SHP77 (cell line): ENCODE measurements around the gene PDCD1.
"Not testable (repeated sequence)": the region's sequence is repeated elsewhere in the genome, so short reads cannot be mapped to it uniquely, and the experiment has no call there.

ENCODE experiments used
- DNase-seq, 2 experiments: peaks; one replicate each; lab custom pipeline; 2025; lab: John Stamatoyannopoulos, UW

PDCD1 gene

DNA sequence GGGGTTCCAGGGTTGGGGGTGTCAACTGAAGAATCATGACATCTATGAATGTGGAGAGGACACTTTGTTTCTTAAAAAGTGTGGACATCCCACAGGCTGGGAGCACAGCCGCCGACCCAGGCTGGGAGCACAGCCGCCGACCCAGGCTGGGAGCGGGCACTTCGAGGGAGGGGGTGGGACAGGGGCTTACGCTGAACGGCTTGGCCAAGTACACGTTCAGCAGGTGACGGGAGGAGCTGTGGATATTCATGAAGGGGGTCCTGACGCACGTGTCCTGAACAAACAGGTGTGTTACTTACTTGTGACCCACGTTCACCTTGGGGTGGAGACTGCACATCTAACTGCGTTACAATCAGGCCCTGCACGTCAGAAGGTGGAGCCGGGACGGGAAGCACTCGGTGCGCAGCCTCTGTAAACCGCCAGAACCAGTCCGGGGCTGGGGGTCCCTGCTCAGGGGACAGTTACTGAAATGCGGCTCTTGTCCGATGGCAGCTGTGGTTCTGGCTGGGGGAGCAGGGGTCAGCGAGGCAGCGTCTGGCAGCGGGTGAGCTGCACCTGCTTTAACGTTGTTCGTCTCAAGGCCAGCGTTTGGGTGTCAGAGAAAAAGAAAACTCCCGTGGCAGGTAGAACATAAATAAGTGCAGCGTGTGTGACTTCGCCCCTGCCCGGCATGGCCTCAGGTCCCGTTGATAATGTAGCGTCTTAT lies 58.3 kb downstream of the PDCD1 start:
- not testable (repeated sequence) for DNase-seq
